KMS-11 (cell line): Measurements from ENCODE around the gene PRDM16.

Experiments
- H2AFZ ChIP-seq: fragments of 200-600 bp; sonication (generic); 2 replicates; pipeline ENCODE4 v1.6.1; 2016; ENCODE audit warnings: antibody characterized with exemption, mixed run types, low read depth
- H3K27ac ChIP-seq: fragments of 200-600 bp; sonication (generic); 2 replicates; pipeline ENCODE4 v1.6.1; 2016; ENCODE audit warnings: mild to moderate bottlenecking, mixed run types
- H3K27me3 ChIP-seq: fragments of 200-600 bp; sonication (generic); 2 replicates; pipeline ENCODE4 v1.6.1; 2017; ENCODE audit warnings: mild to moderate bottlenecking, low read depth, mixed run types, moderate library complexity; ENCODE audit not compliant: insufficient read depth
- H3K36me3 ChIP-seq: fragments of 200-600 bp; sonication (generic); 2 replicates; pipeline ENCODE4 v1.6.1; 2017; ENCODE audit warnings: mild to moderate bottlenecking, mixed run types; ENCODE audit not compliant: insufficient read depth
- H3K4me1 ChIP-seq: fragments of 200-600 bp; sonication (generic); 2 replicates; pipeline ENCODE4 v1.6.1; 2016; ENCODE audit warnings: mild to moderate bottlenecking, low read depth, mixed run types; ENCODE audit not compliant: poor library complexity, severe bottlenecking
- H3K4me2 ChIP-seq: fragments of 200-600 bp; sonication (generic); 2 replicates; pipeline ENCODE4 v1.7.0; 2016; ENCODE audit warnings: mild to moderate bottlenecking, mixed run types
- H3K4me3 ChIP-seq: fragments of 200-600 bp; sonication (generic); IDR thresholded peaks from 2 replicates; pipeline ENCODE4 v1.6.1; 2017; ENCODE audit warnings: low read depth, low read length, mixed read lengths; ENCODE audit not compliant: insufficient read depth
- H3K79me2 ChIP-seq: fragments of 200-600 bp; sonication (generic); 2 replicates; pipeline ENCODE4 v1.6.1; 2016; ENCODE audit warnings: low read depth, mixed run types; ENCODE audit not compliant: insufficient read depth
- H3K9ac ChIP-seq: fragments of 200-600 bp; sonication (generic); 2 replicates; pipeline ENCODE4 v1.6.1; 2016; ENCODE audit warnings: mild to moderate bottlenecking, mixed run types
- H4K20me1 ChIP-seq: fragments of 200-600 bp; sonication (generic); 2 replicates; pipeline ENCODE4 v1.6.1; 2016; ENCODE audit warnings: mild to moderate bottlenecking, mixed run types; ENCODE audit not compliant: insufficient read depth
- TF ChIP-seq, protein P1 (sequence below): fragments of 200-600 bp; sonication (generic); conservative IDR thresholded peaks from 2 replicates; pipeline ENCODE4 v1.6.1; 2017; ENCODE audit warnings: low read depth, mild to moderate bottlenecking, antibody characterized with exemption, low read length, moderate library complexity, mixed read lengths

Gene PRDM16

DNA sequence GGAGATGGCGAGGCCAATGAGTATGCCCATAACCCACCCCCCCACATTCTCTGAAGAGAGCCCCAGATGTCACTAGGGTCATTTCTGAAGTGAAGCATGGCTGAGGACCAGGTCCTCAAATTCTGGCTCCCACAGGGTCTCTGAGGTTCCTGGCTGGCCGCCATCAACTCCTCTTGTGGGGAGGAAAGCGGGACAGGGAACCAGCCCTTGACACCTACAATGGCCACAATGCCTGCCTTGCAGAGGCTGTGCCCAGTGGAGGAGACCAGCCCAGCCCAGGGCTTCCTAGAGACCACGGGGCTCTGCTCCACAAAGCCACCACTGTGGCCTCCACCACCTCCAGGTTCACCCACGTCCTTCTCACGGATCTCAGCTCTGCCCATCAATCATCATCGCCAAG, 265.4 kb downstream of the PRDM16 start:
- Histone ChIP-seq H2AFZ (no peak overlapping the region), H4K20me1 (no peaks in the 10 kb centered on the region), H3K4me2 (no peak overlapping the region), H3K36me3 (no peaks in the 10 kb centered on the region), H3K4me1 (no peaks in the 10 kb centered on the region), H3K4me3 (no peak overlapping the region), H3K79me2 (no peaks in the 10 kb centered on the region), H3K27me3 (peaks cover 2% of the 10 kb centered on the region; the same call in 1 of the 2 replicates), H3K27ac (no peak overlapping the region), H3K9ac (no peak overlapping the region)
- TF ChIP-seq, protein P1, sequence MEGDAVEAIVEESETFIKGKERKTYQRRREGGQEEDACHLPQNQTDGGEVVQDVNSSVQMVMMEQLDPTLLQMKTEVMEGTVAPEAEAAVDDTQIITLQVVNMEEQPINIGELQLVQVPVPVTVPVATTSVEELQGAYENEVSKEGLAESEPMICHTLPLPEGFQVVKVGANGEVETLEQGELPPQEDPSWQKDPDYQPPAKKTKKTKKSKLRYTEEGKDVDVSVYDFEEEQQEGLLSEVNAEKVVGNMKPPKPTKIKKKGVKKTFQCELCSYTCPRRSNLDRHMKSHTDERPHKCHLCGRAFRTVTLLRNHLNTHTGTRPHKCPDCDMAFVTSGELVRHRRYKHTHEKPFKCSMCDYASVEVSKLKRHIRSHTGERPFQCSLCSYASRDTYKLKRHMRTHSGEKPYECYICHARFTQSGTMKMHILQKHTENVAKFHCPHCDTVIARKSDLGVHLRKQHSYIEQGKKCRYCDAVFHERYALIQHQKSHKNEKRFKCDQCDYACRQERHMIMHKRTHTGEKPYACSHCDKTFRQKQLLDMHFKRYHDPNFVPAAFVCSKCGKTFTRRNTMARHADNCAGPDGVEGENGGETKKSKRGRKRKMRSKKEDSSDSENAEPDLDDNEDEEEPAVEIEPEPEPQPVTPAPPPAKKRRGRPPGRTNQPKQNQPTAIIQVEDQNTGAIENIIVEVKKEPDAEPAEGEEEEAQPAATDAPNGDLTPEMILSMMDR = no peak

DNA sequence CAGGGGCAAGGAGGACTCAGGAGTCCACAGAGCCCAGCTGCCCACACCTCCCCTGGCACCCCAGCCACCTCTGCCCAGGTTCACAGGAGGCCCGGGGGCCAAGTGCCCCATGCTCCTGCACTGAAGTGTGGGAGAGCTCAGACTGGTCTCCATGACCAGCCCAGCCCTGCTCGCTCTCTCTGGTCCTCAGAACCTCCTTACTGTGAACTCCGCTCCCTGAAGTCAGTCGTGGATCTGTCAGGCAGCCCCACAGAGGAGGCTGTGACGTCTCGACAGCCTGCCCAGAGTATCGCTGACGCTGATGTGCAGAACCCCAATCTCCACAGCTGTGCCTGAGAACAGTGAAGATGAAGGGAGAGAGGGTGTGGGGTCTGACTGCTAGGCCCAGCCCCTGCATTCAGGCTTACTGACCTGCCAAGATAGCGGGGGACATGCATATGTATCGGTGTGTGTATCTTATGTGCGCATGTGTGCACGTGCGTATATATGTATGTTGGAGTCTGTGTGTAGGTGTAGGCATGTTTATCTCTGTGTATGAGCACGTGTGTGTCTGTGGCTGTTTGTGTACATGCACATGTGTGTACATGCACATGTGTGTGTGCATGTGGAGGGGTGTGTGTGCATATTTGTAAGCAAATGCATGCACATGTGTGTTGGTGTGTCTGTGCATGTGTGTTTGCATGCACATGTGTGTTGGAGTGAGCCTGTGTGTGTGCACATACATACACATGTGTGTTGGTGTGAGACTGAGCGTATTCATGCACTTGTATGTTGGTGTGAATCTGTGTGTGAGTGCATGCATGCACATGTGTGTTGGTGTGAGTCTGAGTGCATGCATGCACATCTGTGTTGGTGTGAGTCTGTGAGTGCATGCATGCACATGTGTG, 267.0 kb downstream of the PRDM16 start:
- TF ChIP-seq, protein P1 = no peak

DNA sequence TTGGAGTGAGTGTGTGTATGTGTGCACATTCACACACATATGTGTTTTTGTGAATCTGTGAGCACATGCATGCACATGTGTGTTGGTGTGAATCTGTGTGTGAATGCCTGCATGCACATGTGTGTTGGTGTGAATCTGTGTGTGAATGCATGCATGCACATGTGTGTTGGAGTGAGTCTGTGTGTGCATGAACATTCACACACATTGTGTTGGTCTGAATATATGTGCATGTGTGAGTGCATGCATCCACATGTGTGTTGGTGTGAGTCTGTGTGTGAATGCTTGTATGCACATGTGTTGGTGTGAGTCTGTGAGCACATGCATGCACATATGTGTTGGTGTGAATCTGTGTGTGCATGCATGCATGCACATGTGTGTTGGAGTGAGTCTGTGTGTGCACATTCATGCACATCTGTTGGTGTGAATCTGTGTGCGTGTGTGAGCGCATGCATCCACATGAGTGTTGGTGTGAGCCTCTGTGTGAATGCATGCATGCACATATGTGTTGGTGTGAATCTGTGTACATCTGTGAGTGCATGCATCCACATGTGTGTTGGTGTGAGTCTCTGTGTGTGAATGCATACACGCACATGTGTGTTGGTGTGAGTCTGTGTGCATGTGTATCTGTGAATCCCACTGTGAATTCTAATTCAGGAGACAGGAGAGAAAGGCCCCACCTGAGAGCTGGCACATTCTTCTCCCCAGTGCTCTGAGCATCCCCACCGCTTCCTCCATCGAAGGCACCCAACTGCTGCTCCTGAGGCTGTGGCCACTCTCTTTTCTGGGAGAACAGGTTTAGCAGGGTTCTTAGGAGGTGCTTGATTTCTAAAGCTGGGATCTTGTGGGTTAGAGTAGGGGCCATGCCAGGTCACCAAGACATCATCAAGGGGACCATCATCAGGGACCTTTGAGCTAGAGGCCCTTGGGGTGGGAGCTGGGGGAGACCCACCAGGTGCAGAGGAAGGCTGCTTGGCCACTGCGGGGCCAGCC, 267.9 kb downstream of the PRDM16 start:
- H3K4me1 ChIP-seq = no peaks in the 10 kb centered on the region
- H3K4me2 ChIP-seq = no peak overlapping the region
- H3K79me2 ChIP-seq = no peaks in the 10 kb centered on the region
- no peaks in the 10 kb centered on the region for H3K36me3 ChIP-seq
- no peak overlapping the region for H3K9ac ChIP-seq
- no peak overlapping the region for H2AFZ ChIP-seq
- TF ChIP-seq, protein P1 = no peak
- peaks cover 6% of the 10 kb centered on the region; the same call in 1 of the 2 replicates for H3K27me3 ChIP-seq
- H3K4me3 ChIP-seq = no peak overlapping the region
- no peaks in the 10 kb centered on the region for H4K20me1 ChIP-seq
- H3K27ac ChIP-seq = no peak overlapping the region

More for the DNA sequence above, 267.0 kb downstream of the PRDM16 start:
- Histone ChIP-seq H3K27ac (no peak overlapping the region), H2AFZ (no peak overlapping the region), H4K20me1 (no peaks in the 10 kb centered on the region), H3K79me2 (no peaks in the 10 kb centered on the region), H3K4me2 (no peak overlapping the region), H3K9ac (no peak overlapping the region), H3K27me3 (peaks cover 2% of the 10 kb centered on the region; the same call in 1 of the 2 replicates), H3K36me3 (no peaks in the 10 kb centered on the region), H3K4me3 (no peak overlapping the region), H3K4me1 (no peaks in the 10 kb centered on the region)

DNA sequence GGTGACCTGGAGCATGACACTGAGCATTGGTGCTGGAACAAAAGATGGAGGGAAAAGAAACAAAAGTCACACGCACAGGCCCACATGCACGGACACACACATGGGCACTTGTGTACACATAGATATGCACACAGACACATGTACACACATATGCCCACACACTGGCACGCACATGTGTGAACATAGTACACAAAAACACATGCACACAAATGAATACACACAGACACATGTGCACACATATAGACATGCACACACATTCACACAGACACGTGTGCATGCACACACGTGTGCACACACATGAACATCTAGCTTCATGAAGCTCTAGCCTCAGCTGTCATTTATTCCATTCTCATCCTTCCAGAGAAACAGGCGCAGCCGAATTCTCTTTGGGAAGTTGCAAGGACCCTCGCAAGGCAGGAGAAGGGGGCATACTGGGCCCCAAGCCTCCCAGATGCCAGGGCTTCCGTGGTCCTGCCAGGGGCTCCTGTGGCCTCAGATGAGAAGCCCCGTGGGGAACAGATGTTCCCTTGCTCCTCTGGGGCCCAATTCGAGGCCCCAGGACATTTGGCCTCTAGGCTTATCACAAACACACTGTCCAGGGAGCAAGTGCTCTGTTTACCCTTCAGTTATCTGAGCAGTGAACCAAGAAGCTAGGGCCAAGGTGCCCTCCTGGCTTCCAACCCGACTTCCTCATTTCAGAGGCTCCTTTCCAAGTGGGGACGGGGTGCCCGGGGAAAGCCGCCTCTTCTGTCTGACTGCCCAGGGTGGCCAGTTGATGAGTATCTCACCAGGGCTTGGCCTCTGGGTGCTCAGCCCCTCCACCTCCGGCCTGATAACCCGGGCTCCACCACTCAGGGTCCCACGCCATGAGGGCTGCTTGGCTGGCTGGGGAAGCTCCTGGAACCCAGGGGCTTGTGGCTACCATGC, 269.1 kb downstream of the PRDM16 start:
- Histone ChIP-seq H3K9ac (no peak overlapping the region), H3K27me3 (peaks cover 13% of the 10 kb centered on the region; the same call in 1 of the 2 replicates), H3K27ac (no peak overlapping the region), H3K4me2 (no peak overlapping the region), H3K4me3 (no peak overlapping the region), H4K20me1 (no peaks in the 10 kb centered on the region), H3K79me2 (no peaks in the 10 kb centered on the region), H2AFZ (no peak overlapping the region), H3K4me1 (no peaks in the 10 kb centered on the region), H3K36me3 (no peaks in the 10 kb centered on the region)
- TF ChIP-seq, protein P1 = no peak
